ENCODE measurements around the gene LILRB1.
"Not testable (repeated sequence)": the region's sequence is repeated elsewhere in the genome, so short reads cannot be mapped to it uniquely, and the experiment has no call there.

LILRB1 gene

DNA sequence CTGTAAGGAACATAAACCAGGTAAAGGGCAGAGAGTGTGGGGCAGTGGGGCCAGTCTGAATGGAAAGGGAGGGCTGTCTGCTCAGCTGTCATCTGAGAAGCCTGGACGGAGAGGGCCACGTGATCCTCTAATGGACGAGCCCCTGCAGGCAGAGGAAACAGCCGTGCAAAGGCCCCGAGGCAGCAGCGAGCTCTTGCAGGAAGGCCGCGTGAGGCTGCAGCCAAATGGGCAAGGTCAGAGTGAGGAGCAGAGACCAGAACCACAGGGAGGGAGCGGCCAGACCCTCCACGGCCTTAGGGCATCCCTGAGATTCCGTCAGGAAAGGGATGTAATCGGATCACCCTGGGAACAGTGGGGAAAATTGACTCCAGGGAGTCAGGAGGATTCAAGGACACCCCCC lies 36.9 kb downstream of the LILRB1 start:
- DNase-seq = no peak

DNA sequence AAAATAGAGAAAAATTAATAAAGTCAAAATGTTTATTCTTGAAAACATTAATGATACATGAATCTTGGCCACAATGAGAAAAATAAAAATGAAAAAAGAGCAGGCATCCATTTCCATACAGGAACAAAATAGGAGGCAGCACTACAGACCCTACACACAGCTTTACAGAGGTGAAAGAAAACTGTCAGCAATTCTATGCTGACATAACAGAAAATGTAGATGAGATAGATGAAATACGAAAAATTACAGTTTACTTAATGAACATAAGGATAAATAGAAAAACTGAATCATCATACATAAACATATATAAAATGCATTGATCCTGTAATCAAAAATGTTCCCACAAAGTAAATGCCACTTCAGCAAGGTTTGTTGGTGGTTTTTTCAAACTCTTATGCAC lies 38.1 kb downstream of the LILRB1 start:
- no peak for DNase-seq

DNA sequence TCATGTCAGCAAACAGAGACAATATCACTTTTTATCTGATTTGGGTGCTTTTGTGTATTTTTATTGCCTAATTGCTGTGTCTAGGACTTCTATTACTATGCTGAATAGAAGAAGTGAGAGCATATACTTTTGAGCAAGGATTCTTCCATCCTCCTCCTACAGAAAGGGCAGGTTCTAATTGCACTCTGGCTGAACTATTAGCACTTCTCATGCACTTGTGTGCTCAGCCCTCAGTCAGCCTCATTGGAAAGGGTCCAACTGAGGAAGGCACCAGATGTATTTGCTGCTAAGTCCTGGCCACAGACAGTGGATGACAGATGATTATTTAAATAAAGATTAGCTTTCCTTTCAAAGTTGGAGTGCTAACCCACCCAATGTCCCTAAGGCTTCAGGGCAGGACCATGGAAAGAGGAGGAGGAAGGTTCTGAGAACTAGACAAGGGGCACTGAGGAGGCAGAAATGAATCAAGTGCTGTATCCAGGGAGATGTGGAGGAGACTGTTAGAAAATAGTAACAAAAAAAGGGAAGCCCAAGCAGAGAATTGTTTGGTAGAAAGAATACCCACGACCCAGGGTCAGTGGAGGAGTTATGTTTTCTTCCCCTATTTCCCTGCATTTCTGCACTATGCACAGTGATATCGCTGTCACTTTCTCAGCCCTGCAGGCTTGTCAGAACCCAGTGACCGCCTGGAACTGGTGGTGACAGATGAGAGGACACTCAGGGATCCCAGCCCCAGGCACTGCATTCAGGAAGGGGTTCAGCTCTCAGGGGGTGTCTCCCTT lies 40.5 kb downstream of the LILRB1 start:
- DNase-seq = peak; percentile 78

DNA sequence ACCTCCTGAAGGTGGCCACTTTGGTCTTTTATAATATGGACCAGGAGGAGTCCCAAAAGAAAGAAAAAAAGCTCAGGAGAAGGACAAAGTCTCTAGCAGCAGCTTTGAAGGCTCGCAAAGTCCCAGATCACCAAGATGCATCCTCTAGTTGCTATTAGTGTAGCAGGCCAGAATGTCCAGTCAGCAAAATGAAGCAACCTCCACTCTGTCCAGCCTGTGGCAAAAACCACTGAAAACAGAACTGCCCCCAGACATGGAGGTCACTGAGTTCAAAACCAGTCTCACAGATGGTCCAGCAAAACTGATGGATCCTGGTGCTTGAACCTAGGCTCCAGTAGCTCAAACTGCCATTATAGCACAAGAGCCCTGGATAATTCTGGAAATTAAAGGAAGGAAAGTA lies 42.9 kb downstream of the LILRB1 start:
- DNase-seq = peak; percentile 74

DNA sequence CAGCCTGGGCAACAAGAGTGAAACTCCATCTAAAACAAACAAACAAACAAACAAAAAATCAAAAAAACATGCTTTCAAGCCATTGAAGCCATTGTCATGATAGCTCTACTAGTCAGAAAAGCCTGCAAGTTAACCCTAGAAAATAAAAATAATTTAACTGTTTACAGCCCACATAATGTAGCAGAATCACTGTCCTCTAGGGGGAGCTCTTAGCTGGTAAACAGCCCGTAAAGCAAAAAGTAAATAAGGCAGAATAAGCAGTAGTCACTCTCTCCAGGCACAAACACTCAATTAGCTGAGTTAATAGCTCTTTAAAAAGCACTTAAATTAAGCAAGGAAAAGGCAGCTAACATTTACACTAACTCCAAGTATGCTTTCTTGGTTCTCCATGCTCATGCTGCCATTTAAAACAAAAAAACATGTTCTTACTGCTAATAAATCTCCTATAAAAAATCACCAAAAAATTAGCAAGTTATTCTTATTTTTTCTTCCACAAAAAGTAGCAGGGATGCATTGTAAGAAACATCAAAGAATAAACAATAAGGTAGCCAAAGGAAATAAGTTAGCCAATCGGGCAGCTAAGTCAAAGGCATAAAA lies 43.8 kb downstream of the LILRB1 start:
- peak; percentile 72 for DNase-seq

DNA sequence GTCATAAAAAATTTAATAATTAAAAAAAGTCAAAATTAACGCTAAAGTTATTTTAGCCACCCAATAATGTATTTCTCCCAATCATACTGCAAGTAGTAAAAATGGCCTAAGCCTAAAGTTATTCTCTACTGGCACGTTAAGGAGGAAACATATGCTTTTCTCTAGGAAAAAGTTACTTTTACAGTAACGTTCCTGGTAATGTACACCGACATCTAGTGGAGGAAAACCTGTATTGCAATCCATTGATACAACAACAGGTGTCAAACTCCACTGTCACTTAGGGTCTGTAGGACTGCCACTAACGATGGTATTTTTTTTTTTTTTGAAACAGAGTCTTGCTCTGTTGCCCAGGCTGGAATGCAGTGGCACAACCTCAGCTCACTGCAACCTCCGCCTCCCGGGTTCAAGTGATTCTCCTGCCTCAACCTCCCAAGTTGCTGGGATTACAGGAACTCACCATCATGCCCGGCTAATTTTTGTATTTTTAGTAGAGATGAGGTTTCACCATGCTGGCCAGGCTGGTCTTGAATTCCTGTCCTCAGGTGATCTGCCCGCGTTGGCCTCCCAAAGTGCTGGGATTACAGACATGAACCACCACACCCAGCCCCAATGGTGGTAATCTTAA lies 46.0 kb downstream of the LILRB1 start:
- DNase-seq = peak; percentile 72

DNA sequence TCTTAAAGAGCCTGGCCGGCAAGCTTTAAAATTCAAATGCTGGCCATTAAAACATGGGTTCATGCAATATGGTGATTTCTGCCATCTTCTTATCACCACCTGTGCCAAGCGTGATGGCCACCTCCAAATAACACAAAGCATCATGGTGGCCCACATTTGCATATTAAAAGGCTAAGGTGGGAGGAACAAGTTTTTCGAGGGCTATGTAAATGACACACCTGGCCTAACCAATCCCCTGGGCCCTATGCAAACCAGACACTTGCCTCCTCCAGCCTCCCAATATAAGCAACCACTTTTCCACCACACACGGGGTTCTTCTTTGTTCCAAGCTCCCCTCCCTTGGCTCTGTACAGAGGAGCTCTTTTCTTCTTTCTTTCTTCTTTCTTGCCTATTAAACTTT lies 46.9 kb downstream of the LILRB1 start:
- no peak for DNase-seq

DNA sequence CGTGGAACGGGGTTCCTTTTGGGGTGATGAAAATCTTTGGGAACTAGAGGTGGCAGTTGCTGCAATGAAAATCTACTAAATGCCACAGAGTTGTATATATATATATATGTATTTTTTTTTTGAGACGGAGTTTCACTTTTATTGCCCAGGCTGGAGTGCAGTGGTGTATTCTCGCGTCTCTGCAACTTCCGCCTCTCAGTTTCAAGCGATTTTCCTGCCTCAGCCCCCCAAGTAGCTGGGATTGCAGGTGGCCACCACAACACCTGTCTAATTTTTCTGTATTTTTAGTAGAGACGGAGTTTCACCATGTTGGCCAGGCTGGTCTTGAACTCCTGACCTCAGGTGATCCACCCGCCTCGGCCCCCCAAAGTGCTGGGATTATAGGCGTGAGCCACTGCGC lies 51.3 kb downstream of the LILRB1 start:
- not testable (repeated sequence) for DNase-seq

DNA sequence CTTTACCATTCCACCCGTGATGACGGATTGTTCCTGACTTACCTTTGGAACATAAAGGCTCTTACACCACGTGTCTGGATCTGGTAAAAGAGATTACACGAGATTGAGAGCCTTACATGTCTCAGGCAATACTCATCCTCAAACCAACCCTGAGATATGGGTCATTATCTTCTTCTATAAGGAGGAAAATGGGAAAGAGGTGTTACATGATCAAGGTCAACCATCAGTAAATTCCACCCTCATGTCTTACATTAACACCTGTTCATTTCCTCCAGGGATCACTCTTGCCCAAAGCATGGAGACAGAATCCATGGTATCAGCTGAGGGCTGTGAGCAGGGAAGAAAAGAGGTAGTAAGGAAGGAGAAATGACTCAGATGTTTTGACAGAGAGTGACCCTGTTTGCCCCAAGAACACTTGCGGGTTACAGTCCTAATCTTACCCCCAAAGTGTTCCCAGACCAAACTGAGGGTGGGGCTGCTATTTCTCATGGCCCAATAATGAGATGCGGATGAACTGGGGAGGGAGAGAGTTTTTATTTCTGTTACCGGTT lies 52.1 kb downstream of the LILRB1 start:
- DNase-seq = peak; percentile 65

DNA sequence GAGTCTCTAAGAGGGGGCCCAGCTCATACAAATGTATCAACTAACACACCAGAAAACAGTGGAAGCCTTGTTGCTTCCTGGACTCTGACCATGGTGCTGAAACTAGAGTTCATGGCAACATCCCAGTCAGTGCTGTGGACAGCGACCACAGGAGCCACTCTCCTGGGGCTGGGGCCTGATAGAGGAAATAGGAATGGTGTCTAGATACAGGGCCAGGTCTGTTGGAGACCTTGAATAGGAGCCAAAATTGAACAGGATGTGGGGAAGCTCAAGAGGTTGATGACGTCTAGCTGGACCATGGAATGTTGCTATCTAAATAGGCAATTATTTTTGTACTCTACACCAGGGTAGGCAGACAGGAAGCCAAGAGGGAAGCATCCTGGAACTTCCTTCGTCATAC lies 54.2 kb downstream of the LILRB1 start:
- peak; percentile 55 for DNase-seq

All from inflammatory macrophage treated with lipopolysaccharide for 4 hours (primary cell).